ENCODE data around the gene MYH7.

MYH7 gene

GRCh38 chr14:23365732-23366425 lies 69.6 kb downstream of the MYH7 start:
- DNase-seq = no peak

GRCh38 chr14:23365036-23365731 lies 70.3 kb downstream of the MYH7 start, which contains the start of gene EFS:
EFS (minus strand) TSS chr14:23365172; CDS start chr14:23365025, 147 bp downstream.
- no peak for DNase-seq

DNA sequence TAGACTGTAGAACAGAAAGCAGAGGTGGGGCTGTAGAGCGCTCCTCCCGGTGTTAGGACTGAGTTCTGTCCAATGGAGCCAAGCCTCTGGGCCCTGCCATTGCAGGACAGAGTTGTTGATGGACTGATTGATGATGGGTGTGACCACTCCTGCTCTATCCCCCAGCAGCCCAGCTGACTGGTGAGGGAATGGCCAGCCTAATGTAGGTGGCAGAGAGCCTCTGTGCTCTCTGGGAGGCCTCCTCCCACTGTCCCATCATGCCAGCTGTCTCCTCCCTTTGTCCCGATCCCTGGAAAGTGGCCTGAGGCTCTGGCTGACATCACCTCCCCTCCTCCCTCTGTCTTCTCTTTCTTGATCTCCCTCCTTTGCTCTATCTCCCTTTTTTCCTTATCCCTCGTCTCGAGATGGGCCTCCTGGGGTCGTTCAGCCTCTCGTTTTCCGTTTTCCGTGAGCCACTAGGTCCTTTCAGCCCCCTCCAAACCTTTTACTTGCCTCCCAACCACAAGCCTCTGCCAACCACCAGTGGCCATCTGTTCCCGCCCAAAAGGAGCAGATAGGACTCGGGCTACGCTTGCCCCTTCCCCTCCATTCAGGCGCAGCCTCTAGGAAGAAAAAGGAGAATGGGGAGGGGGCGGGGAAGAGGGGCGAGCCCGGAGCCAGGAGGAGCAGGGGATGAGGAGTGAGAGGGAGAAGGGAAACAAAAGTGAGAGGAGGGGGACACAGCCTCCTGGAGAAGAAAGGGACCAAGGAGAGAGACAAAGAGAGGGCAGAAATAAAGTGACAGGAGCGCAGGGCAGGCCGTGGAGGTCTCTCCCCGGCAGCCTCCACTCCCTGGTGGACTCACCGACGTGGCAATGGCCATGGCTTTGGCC lies 71.1 kb downstream of the MYH7 start:
- DNase-seq = no peak

All from activated CD8-positive, alpha-beta memory T cell treated with anti-CD3 and anti-CD28 coated beads, Interleukin-2, amount 50 U/mL, for 48 hours (primary cell).